ENCODE results near the gene CTDSPL. TPM values are rescaled to one million over a fixed set of nuclear protein-coding genes. Genes with fewer than 3 reads are reported as not detected.

The CTDSPL gene
- total RNA-seq, 2 donors from 2014 or later: 27.8 to 30.7 TPM

GRCh38 chr3:37949866-37950265 is 88.2 kb downstream of the CTDSPL start:
- peak; percentile 38 for DNase-seq
- Mint-ChIP-seq H3K27me3 (ENCODE audit: insufficient read depth) (no peaks in the 10 kb centered on the region), H3K27ac (no peak overlapping the region), H3K36me3 (ENCODE audit: low read depth) (peaks cover 19% of the 10 kb centered on the region), H3K9me3 (no peaks in the 10 kb centered on the region), H3K4me1 (peaks cover 16% of the 10 kb centered on the region), H3K4me3 (no peak overlapping the region)
- 89 to 91% methylated on average over 6 of the region's 6 CpGs for WGBS, 2 experiments (ENCODE audit: insufficient coverage in 1 of 2, insufficient read length in 1 of 2)
- Histone ChIP-seq H3K9me3 (ENCODE audit: control insufficient read depth, low read length) (peaks cover 6% of the 10 kb centered on the region), H3K27ac (ENCODE audit: low read depth, low read length) (no peak overlapping the region), H3K4me1 (ENCODE audit: control insufficient read depth, insufficient read depth, low read length) (no peaks in the 10 kb centered on the region), H3K9ac (ENCODE audit: extremely low read depth, low read length, poor library complexity, severe bottlenecking) (no peak overlapping the region), H3K4me3 (ENCODE audit: low read length) (no peak overlapping the region), H3K27me3 (ENCODE audit: control insufficient read depth, insufficient read depth, low read length, poor library complexity, severe bottlenecking) (no peaks in the 10 kb centered on the region), H3K36me3 (ENCODE audit: control insufficient read depth, insufficient read depth, low read length) (peaks cover 4% of the 10 kb centered on the region)
- TF ChIP-seq, protein P1, sequence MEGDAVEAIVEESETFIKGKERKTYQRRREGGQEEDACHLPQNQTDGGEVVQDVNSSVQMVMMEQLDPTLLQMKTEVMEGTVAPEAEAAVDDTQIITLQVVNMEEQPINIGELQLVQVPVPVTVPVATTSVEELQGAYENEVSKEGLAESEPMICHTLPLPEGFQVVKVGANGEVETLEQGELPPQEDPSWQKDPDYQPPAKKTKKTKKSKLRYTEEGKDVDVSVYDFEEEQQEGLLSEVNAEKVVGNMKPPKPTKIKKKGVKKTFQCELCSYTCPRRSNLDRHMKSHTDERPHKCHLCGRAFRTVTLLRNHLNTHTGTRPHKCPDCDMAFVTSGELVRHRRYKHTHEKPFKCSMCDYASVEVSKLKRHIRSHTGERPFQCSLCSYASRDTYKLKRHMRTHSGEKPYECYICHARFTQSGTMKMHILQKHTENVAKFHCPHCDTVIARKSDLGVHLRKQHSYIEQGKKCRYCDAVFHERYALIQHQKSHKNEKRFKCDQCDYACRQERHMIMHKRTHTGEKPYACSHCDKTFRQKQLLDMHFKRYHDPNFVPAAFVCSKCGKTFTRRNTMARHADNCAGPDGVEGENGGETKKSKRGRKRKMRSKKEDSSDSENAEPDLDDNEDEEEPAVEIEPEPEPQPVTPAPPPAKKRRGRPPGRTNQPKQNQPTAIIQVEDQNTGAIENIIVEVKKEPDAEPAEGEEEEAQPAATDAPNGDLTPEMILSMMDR (conservative IDR thresholded peaks at IDR 0.05): no peak

- H3K4me1 Mint-ChIP-seq: peaks cover 4% of the 10 kb centered on the region
- H3K27me3 ChIP-seq (ENCODE audit: control insufficient read depth, insufficient read depth, low read length, poor library complexity, severe bottlenecking): no peaks in the 10 kb centered on the region
- peaks cover 6% of the 10 kb centered on the region for H3K9me3 ChIP-seq (ENCODE audit: control insufficient read depth, low read length)
- H3K36me3 Mint-ChIP-seq (ENCODE audit: low read depth): peaks cover 23% of the 10 kb centered on the region
- no peak overlapping the region for H3K9ac ChIP-seq (ENCODE audit: extremely low read depth, low read length, poor library complexity, severe bottlenecking)
- no peaks in the 10 kb centered on the region for H3K27me3 Mint-ChIP-seq (ENCODE audit: insufficient read depth)
- TF ChIP-seq, protein P1 (conservative IDR thresholded peaks at IDR 0.05): no peak
- H3K27ac ChIP-seq (ENCODE audit: low read depth, low read length): no peak overlapping the region
- no peak for DNase-seq
- peaks cover 4% of the 10 kb centered on the region for H3K36me3 ChIP-seq (ENCODE audit: control insufficient read depth, insufficient read depth, low read length)
- H3K4me3 ChIP-seq (ENCODE audit: low read length): no peak overlapping the region
- H3K9me3 Mint-ChIP-seq: no peaks in the 10 kb centered on the region
- H3K4me1 ChIP-seq (ENCODE audit: control insufficient read depth, insufficient read depth, low read length): no peaks in the 10 kb centered on the region
- no CpG with 5 or more reads among the region's 1 CpG for WGBS, 2 experiments (ENCODE audit: insufficient coverage in 1 of 2, insufficient read length in 1 of 2)
- H3K27ac Mint-ChIP-seq: no peak overlapping the region
- no peak overlapping the region for H3K4me3 Mint-ChIP-seq
These were observed 90.9 kb downstream of the CTDSPL start for GRCh38 chr3:37952564-37952963.

DNA sequence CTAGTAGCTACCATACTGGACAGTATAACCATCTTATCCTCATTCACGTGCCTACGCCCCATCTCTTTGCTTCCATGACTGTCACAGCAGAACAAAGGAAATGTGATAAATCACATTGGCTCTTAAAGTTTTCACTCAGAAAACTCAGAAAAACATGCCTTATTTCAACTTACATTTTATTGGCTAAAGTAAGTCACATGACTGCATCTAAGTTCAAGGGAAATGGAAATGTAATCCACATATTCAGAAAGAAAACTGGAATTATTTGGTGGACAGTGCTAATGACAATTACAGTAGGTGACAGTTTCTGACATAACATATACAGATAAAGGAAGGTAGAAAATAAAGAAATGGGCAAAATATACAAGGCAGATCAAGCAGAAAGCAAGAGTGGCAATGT is 91.5 kb downstream of the CTDSPL start:
- TF ChIP-seq, protein P1 (conservative IDR thresholded peaks at IDR 0.05): no peak
- Histone ChIP-seq H3K9me3 (ENCODE audit: control insufficient read depth, low read length) (peaks cover 6% of the 10 kb centered on the region), H3K36me3 (ENCODE audit: control insufficient read depth, insufficient read depth, low read length) (peaks cover 4% of the 10 kb centered on the region), H3K27me3 (ENCODE audit: control insufficient read depth, insufficient read depth, low read length, poor library complexity, severe bottlenecking) (no peaks in the 10 kb centered on the region), H3K4me3 (ENCODE audit: low read length) (no peak overlapping the region), H3K4me1 (ENCODE audit: control insufficient read depth, insufficient read depth, low read length) (no peaks in the 10 kb centered on the region), H3K27ac (ENCODE audit: low read depth, low read length) (no peak overlapping the region), H3K9ac (ENCODE audit: extremely low read depth, low read length, poor library complexity, severe bottlenecking) (no peak overlapping the region)
- 80 to 91% methylated on average over 2 of the region's 2 CpGs for WGBS, 2 experiments (ENCODE audit: insufficient coverage in 1 of 2, insufficient read length in 1 of 2)
- H3K36me3 Mint-ChIP-seq (ENCODE audit: low read depth): peaks cover 24% of the 10 kb centered on the region
- DNase-seq: no peak
- peaks cover 4% of the 10 kb centered on the region for H3K4me1 Mint-ChIP-seq
- no peak overlapping the region for H3K27ac Mint-ChIP-seq
- no peaks in the 10 kb centered on the region for H3K27me3 Mint-ChIP-seq (ENCODE audit: insufficient read depth)
- H3K4me3 Mint-ChIP-seq: no peak overlapping the region
- H3K9me3 Mint-ChIP-seq: no peaks in the 10 kb centered on the region

Measured in endodermal cell (in vitro differentiated cells).